OCI-LY3 (cell line): Measurements from ENCODE around the gene ROBO2.

ENCODE experiments used
- CTCF ChIP-seq: fragments of 200-600, 300-600 bp; sonication (generic); IDR thresholded peaks from 2 replicates; pipeline ENCODE4 v1.5.1; 2014; ENCODE audit warnings: antibody characterized with exemption, low read length, low read depth
- EZH2phosphoT487 ChIP-seq: fragments of 200-600 bp; shearing (Covaris generic); IDR thresholded peaks from 2 replicates; pipeline ENCODE4 v1.6.1; 2018; ENCODE audit warnings: antibody characterized with exemption, mixed run types, low read depth

- no peak for TF ChIP-seq CTCF
- TF ChIP-seq EZH2phosphoT487 = no peak
These were observed 42.2 kb upstream of the ROBO2 start for GRCh38 chr3:76997733-76998132.
